Effector CD4-positive, alpha-beta T cell (primary cell): ENCODE measurements around the gene LRIF1.
"Not testable (repeated sequence)": the region's sequence is repeated elsewhere in the genome, so short reads cannot be mapped to it uniquely, and the experiment has no call there.

Experiments
- DNase-seq: peaks from one replicate; pipeline ENCODE4 v3.0.0-alpha.2; 2020
- total RNA-seq: gene quantifications from one replicate; lab custom pipeline; 2026; lab: John Stamatoyannopoulos, UW

The LRIF1 gene, protein sequence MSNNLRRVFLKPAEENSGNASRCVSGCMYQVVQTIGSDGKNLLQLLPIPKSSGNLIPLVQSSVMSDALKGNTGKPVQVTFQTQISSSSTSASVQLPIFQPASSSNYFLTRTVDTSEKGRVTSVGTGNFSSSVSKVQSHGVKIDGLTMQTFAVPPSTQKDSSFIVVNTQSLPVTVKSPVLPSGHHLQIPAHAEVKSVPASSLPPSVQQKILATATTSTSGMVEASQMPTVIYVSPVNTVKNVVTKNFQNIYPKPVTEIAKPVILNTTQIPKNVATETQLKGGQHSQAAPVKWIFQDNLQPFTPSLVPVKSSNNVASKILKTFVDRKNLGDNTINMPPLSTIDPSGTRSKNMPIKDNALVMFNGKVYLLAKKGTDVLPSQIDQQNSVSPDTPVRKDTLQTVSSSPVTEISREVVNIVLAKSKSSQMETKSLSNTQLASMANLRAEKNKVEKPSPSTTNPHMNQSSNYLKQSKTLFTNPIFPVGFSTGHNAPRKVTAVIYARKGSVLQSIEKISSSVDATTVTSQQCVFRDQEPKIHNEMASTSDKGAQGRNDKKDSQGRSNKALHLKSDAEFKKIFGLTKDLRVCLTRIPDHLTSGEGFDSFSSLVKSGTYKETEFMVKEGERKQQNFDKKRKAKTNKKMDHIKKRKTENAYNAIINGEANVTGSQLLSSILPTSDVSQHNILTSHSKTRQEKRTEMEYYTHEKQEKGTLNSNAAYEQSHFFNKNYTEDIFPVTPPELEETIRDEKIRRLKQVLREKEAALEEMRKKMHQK
- 21.2 reads per million, percentile 48 among the genes with 10 or more reads in this experiment for total RNA-seq

DNA sequence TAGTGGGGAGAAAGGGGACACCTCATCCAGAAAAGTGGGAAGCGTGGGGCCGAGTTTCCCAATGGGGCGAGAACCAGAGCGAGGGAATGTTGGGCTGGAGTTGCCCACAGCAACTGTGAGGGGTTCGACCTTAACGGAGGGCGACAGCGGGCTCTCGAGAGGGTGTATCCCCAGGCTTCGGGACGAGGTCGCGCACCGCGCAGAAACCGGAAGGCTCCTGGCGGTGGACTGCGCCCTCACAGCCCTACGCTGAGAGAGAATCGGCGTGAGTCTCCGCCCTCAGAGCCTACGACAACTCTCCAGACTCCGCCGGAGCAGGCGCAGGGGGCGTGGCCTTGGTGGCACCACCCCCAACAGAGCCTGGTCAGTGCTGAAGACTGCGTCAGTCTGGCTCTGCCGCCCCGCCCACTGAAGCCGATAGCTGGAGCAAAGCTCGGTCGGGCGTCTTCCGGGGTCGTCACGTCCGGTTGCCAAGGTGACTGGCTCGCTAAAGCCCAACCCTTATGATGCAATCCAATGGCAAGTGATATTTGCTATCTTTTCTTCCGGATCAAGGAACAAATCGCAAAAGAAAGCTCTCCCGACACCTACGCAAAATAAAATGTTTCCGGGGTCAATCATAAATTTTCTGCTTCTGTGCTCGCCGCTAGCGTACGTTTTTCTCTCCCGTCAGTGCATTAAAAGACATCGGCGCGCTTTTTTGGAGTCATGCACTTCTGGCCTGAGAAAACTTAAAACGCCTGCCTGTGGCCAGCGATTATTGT lies at the start of gene LRIF1:
Gene LRIF1 (minus strand): TSS at position 232 of the 764 bp plus-strand sequence. CDS start 234 bp downstream, outside the sequence.
- peak; percentile 99 for DNase-seq

DNA sequence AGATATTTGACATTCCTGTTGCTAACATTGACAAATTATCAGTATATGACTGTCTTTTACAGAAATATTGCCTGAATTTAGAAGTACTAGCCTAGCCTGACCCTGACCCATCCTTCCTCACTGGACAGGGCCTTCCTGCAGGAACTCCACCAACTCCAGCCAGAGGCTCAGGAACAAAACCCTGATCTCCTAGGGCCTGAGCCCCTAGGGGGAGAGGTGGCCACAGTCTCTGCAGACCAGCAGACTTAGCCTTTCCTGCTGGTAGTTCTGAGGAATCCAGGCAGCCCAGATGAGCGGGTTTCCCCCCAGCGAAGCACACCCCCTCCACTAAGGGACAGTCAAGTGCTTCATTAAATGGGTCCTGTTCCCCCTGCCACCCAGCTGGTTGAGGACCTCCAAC lies 44.3 kb upstream of the LRIF1 start:
- DNase-seq = no peak

DNA sequence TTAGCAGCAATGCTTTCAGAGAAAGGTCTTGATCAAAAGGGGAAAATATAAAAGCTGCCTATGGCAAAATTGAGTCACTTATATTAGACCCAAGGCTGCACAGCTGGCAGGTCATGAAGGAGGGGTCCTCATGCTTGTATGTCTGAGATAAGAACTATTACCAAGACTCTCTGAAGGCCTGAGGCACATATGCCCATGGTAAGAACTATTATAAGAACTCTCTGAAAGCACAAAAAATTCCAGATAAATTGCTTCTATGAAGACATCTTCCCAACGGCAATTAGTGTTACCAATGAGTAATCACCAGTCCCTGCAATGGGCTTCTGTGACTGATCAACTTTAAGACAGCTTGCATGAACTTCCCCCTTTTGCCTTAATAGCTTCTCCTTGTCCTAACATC lies 42.8 kb upstream of the LRIF1 start:
- no peak for DNase-seq

DNA sequence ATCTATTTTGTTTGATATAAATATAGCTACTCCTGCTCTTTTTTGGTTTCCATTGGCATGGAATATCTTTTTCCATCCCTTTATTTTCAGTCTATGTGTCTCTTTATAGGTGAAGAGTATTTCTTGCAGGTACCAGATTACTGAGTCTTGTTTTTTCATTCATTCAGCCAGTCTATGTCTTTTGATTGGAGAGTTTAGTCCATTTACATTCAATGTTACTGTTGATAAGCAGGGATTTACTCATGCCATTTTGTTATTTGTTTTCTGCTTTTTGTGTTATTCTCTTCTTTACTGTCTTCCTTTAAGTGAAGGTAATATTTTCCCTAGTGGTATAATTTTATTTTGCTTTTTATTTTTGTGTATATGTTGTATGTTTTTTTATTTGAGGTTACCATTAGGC lies 35.9 kb upstream of the LRIF1 start:
- not testable (repeated sequence) for DNase-seq

DNA sequence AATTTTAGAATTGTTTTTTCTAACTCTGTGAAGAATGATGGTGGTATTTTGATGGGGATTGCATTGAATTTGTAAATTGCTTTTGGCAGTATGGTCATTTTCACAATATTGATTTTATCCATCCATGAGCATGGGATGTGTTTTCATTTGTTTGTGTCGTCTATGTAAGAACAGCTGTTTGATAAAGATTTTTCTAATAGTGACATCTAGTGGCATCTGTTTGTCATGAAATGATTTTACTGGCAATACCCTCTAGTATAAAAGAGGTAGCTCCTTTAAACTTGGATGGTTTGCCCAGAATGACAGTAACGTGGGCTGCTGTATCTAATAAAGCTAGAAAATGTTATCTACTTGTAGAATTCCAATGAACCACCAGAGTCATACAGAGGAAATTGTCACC lies 28.6 kb upstream of the LRIF1 start:
- not testable (repeated sequence) for DNase-seq

DNA sequence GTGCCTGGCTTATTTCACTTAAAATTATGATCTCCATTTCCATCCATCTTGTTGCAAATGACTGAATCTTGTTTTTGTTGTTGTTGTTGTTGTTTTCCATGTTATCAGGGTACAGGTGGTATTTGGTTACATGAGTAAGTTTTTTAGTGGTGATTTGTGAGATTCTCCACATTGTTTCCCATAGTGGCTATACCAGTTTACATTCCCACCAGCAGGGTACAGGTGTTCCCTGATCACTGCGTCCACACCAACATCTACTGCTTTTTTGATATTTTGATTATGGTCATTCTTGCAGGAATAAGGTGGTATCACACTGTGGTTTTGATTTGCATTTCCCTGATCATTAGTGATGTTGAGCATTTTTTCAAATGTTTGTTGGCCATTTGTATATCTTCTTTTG lies 27.6 kb upstream of the LRIF1 start:
- not testable (repeated sequence) for DNase-seq

DNA sequence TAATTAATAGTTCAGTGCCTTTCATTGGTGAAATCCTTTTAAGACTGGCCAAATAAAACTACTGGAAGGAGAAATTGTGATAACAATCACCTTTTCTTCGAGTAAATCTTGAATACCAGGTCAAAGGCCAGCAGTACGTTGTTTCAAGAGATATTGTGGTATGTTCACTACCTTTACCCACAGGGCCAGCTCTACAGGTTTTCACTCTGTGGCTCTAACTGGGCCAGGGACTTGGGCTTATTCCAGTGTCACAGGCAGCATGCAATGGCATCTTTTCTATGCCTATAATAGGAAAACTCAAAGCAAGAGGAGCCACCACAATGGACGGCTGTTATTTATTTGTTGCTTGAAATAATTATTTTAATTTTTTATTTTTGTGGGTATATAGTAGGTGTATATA lies 26.8 kb upstream of the LRIF1 start:
- no peak for DNase-seq

DNA sequence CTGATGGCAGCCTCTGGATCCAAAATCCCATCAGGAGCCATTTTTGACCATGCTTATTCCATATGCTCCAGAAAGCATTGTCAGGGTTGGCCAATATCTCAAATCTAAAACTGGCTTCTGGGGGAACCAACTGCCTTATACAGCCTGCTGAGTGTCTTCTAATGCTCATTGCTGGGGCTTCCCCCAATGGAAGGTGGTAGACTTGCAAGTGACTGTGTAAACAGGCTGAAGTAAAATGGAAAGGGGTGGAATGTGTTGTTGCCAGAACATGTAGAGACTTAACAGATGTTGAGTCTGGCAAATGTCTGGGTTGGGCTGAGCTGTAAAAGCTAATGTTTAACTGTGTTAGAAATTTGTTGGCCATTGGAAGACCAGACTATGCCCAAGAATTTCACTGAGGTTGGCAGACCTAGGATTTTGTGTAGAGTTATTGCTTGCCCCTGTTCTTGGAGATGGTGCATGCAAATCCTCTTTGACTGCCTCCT lies 22.7 kb upstream of the LRIF1 start:
- no peak for DNase-seq

DNA sequence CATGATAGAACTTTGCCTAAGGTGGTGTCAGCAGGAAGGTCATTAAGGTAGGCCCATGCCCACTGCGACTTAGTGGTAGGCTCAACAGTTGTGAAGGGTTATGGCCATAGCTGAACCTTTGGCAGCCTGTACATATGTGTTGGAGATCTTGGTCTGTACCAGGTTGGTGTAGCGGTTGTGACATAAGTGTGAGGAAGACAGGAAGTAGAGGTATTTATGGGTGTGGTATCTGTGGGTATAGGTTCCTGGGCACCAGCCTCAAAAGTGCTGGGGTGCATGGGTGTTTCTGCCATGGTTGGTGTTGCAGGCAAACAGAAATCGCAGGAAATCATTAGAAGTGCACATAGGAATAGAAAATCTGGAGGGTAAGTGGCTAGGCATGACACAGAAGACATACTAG lies 18.6 kb upstream of the LRIF1 start:
- no peak for DNase-seq

DNA sequence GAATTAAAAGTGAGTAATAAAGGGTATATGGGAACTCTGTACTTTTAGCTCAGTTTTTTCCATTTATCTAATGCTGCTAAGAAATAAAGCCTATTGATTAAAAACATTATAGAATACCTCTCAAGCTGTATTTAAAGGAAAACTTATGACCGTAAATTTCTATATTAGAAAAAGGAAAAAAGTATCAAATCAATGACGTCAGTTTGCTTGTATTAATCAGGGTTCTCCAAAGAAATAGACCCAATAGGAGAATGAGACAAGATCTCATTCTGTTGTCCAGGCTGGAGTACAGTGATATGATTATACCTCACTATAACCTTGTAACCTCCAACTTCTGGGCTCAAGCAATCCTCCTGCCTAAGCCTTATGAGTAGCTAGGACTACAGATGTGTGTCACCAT lies 15.4 kb upstream of the LRIF1 start:
- no peak for DNase-seq

DNA sequence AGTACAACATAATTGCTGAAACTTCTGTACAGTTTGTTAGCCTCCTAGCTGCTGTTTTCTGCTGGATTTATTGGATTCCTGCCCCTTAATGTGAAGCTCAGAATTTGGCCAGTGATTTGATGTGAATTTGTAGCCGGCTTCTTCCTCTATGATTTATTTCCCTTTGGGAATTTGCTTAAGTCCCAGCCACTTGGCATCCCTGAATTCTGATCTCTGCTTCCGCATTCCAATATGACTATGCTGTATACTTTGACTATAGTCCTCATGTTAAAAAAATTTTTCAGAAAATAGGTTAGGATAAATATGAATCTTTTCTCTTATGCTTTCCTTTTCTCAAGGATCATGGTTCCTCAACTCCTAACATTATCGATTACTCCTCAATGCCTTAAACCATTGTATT lies 12.4 kb upstream of the LRIF1 start:
- DNase-seq = no peak

DNA sequence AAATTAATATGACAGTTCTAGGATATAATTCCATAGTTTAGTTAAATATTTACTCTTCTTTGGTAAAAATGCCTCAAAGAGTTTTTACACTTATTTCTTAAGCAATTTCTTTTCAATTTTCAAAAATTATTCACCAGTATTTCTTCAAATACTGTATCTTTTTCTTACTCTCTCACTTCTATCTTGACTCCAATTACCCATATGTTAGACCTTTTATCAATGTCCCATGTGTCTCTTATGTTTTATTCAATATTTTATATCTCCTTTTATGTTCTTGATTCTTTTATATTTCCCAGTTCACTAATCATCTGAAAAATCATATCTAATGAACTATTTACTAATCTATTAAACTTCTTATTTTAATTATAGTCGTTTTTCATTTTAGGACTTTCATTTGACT lies 11.5 kb upstream of the LRIF1 start:
- no peak for DNase-seq

DNA sequence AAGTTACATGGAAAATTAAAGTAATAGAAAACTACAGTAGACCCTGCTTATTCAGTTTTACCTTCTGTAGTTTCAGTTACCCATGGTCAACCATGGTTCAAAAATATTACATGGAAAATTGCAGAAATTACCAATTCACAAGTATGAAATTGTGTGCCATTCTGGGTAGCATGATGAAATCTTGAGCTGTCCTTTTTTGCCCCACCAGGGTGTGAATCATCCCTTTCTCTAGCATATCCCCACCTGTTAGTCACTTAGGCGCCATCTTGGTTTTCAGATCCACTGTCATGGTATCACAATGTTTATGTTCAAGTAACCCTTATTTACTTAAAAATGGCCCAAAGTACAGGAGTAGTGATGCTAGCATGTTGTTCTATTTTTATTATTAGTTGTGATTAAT lies 3.5 kb upstream of the LRIF1 start:
- no peak for DNase-seq

DNA sequence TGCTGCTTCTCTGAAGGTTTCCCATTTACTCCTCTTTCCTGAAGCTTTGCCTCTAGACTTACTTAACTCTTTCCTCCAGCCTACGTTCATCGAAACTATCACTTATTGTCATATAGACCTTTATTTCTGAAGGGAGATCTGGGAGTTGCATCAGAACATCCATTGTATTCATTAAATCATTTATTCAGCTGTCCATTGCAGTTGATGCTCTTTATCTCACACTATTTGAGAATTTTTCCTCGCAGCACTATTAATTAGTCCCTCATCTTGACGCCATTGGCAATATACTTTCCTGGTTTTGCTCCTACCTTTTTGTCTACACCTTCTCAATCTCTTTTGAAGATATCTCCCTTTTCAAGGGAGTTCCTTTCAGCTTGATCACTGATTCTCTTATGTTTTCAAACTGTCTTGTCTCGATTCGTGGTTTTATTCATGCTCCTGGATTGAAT lies 757 bp upstream of the LRIF1 start:
- no peak for DNase-seq

DNA sequence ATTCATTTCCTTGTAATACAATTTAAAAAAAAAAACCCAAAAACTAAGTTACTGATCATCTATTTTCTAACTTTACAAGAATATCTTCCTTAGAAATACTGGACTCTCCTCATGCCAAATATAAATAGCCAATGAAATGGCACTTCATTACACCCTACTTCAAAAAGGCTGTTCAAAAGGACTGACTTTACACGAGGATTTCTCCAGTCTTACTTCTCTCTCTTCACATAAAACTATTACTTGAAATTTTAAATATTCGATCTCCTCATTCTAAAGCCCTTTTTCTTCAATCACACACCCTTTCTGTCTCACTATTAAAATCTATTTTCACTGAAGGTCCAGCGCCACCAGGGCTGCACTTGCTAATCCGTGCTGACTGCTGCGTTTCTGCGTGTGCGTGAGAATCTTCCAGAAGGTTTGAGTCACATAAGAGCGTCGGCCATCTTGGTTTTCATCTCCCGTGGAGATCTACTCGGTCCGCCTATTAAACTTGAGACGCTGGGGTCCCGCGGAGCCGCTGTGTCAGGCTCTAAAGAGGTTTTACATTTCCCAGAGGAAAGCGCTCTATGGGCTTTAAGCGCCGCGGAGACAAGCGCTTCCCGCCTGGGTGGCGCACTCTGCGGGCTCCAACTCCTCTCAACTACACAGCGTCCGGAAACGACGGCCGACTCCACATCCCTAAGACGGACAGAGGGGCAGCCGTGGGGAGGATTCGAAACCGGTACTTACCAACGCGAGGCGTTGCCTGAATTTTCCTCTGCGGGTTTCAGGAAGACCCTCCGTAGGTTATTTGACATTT lies 631 bp downstream of the LRIF1 start:
- DNase-seq = peak; percentile 28

DNA sequence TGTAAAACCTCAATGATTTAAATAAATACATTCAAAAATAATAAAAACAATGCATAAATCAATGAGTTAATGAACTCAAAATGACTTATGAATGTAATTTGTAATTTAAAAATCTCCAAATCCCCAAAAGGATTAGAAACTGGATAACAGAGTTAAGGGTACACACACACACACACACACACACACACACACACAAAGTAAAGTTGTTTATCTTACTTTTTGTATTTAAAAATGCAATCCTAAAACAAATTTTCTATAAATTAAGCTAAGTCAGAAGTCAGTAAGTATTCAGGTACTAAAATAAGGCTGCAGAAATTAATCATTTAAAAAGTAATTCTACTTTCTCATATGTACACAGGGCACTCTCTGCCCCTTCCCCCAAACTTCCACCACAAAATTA lies 1.8 kb downstream of the LRIF1 start:
- no peak for DNase-seq

DNA sequence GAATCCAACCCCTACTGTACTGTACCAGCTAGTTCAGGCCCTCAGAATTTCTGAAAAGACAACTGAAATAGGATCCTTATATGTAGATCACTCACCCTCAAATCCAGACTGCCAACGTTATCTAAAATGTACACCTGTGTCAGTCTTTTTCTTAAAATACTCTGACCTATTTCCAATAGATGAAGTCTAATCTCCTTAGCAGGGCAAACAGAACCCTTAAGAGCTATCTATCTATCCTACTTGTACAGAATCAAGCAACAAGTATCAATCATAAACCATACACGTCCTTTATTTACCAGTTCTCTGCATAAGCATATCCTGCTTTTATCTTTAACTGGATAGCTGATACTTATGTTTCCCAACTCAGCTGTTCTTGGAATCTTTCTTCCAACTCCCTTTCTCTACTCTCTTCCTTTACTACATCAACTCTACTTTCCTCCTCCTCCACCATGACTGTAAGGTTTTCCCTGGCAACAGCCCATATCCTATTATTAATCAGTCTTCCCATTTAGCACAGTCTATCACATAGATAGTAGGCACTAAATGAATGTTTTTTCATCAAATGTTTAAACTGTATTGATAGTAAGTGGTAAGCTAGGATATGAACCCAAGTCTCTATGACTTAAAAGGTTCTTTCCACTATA lies 2.8 kb downstream of the LRIF1 start:
- no peak for DNase-seq

DNA sequence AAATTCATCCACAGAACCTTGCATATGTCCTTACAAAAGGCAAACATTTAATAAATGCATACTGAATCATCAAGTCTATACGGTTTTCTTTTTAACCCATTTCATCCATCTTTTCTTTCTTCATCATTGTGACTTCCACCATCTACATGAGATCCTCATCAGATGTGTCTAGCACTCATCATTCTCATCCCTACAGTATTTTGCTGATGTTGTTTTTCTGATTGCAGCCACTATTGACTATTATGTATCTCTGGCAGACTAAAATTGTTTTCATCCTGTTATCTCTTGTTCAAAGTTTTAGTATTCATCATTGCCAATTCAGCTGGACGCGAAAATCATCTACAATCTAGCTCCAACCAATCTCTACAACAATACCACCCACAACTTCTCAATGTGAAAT lies 5.9 kb downstream of the LRIF1 start:
- DNase-seq = no peak

DNA sequence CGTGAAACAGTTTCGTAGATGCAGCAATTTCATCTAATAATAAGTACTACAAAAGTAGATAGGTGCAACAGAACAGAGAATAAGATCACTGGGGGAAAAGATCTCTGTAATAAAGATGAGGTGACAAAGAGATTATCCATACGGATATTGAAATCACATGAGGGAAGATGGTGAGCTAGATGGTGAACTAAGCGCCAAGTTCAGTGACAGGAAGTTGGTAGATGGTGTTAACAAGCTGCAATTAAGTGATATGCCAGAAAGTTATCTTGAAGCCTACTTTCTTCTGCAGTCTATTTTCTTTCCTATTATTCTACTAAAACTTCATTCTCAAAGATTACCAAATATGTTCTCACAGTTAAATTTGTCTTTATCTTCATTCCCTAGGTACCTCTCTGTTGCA lies 7.1 kb downstream of the LRIF1 start:
- no peak for DNase-seq

DNA sequence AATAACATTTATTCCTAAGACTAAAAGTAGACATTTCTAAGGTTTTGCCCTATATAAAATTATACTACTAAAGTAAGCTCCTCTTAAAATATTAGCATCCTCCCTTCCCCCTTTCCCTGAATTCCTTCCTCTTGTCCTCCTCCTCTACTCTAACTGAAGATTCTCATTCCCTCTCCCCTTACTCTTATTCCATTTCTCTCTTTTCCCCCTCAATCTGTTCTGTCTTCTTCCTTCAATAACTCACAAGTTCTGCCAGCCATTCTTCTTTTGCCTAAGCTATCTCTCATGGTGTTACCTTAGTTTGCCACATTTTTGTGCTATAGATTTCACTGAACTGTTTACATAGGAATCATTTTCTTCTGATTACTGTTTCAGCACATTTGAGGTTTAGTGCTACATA lies 10.7 kb downstream of the LRIF1 start:
- DNase-seq = no peak

DNA sequence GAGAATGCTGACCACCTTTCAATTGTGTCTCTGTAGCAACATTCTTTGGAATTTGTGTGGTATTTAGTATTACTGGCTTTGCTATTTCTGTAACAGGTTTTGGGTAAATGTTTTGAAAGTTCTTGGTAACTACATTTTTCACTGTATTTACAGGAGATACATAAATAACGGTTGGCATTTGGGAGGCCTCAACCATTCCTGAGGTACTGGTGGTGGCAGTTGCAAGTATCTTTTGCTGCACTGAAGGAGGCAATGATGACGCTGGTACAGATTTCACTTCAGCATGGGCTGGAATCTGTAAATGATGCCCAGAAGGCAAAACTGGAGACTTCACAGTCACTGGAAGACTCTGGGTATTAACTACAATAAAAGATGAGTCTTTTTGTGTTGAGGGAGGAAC lies 11.7 kb downstream of the LRIF1 start:
- DNase-seq = no peak

DNA sequence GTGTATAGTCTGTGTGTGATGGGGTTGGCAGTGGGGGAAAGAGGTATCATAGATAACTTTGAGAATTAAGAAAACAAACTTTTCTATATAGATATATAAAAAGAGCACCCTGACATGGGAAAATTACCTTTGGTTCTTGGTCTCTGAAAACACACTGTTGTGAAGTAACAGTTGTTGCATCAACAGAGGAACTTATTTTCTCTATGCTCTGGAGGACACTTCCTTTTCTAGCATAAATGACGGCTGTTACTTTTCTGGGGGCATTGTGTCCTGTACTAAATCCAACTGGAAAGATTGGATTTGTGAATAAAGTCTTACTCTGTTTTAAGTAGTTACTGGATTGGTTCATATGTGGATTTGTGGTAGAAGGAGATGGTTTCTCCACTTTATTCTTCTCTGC lies 12.6 kb downstream of the LRIF1 start:
- no peak for DNase-seq
